ENCODE results near the gene LSM4. TPM values are rescaled to one million over a fixed set of nuclear protein-coding genes. Genes with fewer than 3 reads are reported as not detected.

The LSM4 gene
- total and polyA plus RNA-seq, 2 of the 13 experiments (the other 11 are each of a cell fraction or from before 2014, with no cell fraction given) = 65.8 to 166 TPM

DNA sequence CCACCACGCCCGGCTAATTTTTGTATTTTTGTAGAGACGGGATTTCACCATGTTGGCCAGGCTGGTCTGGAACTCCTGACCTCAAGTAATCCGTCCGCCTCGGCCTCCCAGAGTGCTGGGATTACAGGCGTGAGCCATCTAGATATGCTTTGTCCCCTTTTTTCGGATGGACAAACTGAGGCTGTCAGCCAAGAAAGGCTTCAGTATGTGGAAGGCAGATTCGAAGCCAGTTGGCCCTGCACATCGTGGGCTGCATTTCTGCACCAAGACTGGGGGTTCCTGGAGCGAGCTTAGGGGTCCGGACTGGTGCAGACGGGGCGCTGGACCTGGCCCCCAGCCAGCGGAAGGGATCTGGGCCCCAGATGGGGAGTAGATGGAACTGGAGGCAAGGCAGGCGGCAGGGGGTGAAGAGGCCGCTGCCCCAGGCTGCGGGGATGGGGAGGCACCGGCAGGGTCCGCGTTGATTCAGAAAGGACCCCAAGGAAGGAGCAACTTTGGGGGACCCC is 31.8 kb downstream of the LSM4 start (continued):
- TF ChIP-seq, protein P1, sequence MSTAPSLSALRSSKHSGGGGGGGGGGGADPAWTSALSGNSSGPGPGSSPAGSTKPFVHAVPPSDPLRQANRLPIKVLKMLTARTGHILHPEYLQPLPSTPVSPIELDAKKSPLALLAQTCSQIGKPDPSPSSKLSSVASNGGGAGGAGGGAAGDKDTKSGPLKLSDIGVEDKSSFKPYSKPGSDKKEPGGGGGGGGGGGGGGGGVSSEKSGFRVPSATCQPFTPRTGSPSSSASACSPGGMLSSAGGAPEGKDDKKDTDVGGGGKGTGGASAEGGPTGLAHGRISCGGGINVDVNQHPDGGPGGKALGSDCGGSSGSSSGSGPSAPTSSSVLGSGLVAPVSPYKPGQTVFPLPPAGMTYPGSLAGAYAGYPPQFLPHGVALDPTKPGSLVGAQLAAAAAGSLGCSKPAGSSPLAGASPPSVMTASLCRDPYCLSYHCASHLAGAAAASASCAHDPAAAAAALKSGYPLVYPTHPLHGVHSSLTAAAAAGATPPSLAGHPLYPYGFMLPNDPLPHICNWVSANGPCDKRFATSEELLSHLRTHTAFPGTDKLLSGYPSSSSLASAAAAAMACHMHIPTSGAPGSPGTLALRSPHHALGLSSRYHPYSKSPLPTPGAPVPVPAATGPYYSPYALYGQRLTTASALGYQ (CRISPR knock-in tag; IDR thresholded peaks at IDR 0.05) = no peak
- no peak for TF ChIP-seq KMT2A (CRISPR knock-in tag; IDR thresholded peaks at IDR 0.05)
- no peak for TF ChIP-seq ZNF768 (CRISPR knock-in tag; IDR thresholded peaks at IDR 0.05)
- TF ChIP-seq MZF1 (CRISPR knock-in tag; IDR thresholded peaks at IDR 0.05; ENCODE audit: borderline replicate concordance) = no peak
- TF ChIP-seq ZNF629 (CRISPR knock-in tag; conservative IDR thresholded peaks at IDR 0.05) = peak; percentile 94
- no peak for TF ChIP-seq ZNF282 (IDR thresholded peaks at IDR 0.05; ENCODE audit: partially characterized antibody)
- TF ChIP-seq PPARG (CRISPR knock-in tag; conservative IDR thresholded peaks at IDR 0.05) = no peak
- no peak for TF ChIP-seq NFYC (CRISPR knock-in tag; IDR thresholded peaks at IDR 0.05)
- TF ChIP-seq ZBTB2 (CRISPR knock-in tag; IDR thresholded peaks at IDR 0.05; ENCODE audit: low read depth) = no peak

DNA sequence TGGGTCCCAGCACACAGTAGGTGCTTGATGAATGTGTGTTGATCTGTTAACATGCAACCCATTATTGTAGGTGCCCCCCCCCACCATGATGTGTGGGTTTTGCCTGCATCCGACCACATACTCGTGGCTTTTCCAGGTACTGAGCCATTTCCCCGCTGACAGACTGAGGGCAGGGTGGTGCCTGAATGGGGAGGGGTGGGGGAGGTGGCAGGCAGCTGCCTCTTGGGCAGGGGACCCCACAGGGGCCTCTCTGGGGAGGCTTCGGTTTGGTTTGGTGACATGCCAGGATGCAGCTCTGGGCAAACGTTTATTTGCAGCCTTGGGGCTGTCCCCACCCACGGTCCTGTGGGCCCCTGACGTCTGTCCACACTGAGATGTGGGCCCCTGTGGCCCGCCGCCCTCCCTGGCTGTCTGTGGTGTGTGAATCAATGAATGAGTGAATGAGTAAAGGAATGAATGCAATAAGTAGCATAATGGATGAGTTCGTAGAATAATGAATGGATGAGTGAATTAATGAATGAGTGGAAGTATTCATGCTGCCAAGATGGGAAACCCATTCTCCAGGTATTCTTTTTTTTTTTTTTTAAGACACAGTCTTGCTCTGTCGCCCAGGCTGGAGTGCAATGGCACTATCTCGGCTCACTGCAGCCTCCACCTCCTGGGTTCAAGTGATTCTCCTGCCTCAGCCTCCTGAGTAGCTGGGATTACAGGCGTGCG is 32.4 kb downstream of the LSM4 start:
- FAIRE-seq (no peak), DNase-seq (ENCODE audit: low spot score) (no peak), ATAC-seq (no peak)
- Histone ChIP-seq H3K27ac (ENCODE audit: extremely low read length, insufficient read depth, low read length) (no peak overlapping the region), H3K79me2 (ENCODE audit: insufficient read depth, low read length) (no peaks in the 10 kb centered on the region), H3K36me3 (replicated peaks in 1 of 2; ENCODE audit: control insufficient read depth in 1 of 2, insufficient read depth in 2 of 2, low read length in 2 of 2) (no peaks in the 10 kb centered on the region), H3K4me2 (ENCODE audit: low read depth, low read length) (no peak overlapping the region), H3K4me1 (ENCODE audit: insufficient read depth, low read length) (peaks cover 85% of the 10 kb centered on the region), H3K9ac (ENCODE audit: insufficient read depth, low read depth, low read length) (0 out of 2 replicates have a peak overlapping the region, but pooled peaks have one; percentile 29), H3K9me3 (ENCODE audit: low read length) (no peaks in the 10 kb centered on the region), H4K20me1 (ENCODE audit: insufficient read depth, low read length) (no peaks in the 10 kb centered on the region), H2AFZ (ENCODE audit: low read length) (no peak overlapping the region), H3K4me3 (replicated peaks in 1 of 3; ENCODE audit: insufficient read depth in 1 of 3, low read depth in 2 of 3, low read length in 3 of 3) (no peak overlapping the region), H3K27me3 (ENCODE audit: control insufficient read depth in 1 of 2, insufficient read depth in 2 of 2, low read length in 2 of 2) (no peaks in the 10 kb centered on the region)
- 33% methylated on average over 12 of the region's 14 CpGs for WGBS (ENCODE audit: low lambda C conversion rate)
- ChIA-PET CTCF (ENCODE audit: low intra/inter-chr PET ratio, low total read pairs) (no interaction called here), POLR2A (interaction anchor here (3.1 kb wide), 1 partner anchor 10 kb away, joined by 47 read pairs; the partner anchor contains the start of gene JUND)
- BruUV-seq (replicated peaks) = no TSS peak
- intact Hi-C loops (cut with micrococcal nuclease; ENCODE audit: unreplicated experiment) = no loop called here
- in situ Hi-C loops (cut with HindIII; ENCODE audit: extremely low pct_ligation_motif_present, low pct_unique_long_range_greater_than_20kb) = no loop called here
- TF ChIP-seq ZNF30 (CRISPR knock-in tag; IDR thresholded peaks at IDR 0.05) (no peak), KDM1A (CRISPR knock-in tag; IDR thresholded peaks at IDR 0.05) (no peak), AGO1 (IDR thresholded peaks at IDR 0.05; ENCODE audit: low read depth, low read length, poor library complexity, severe bottlenecking) (no peak), GTF3A (CRISPR knock-in tag; conservative IDR thresholded peaks at IDR 0.05) (no peak), ZNF550 (CRISPR knock-in tag; IDR thresholded peaks at IDR 0.05; ENCODE audit: borderline replicate concordance) (no peak), ZKSCAN1 (IDR thresholded peaks at IDR 0.05; ENCODE audit: low read length) (peak; percentile 78)
- TF ChIP-seq, protein P2, sequence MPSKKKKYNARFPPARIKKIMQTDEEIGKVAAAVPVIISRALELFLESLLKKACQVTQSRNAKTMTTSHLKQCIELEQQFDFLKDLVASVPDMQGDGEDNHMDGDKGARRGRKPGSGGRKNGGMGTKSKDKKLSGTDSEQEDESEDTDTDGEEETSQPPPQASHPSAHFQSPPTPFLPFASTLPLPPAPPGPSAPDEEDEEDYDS (CRISPR knock-in tag; IDR thresholded peaks at IDR 0.05) = no peak
- TF ChIP-seq, protein P3, sequence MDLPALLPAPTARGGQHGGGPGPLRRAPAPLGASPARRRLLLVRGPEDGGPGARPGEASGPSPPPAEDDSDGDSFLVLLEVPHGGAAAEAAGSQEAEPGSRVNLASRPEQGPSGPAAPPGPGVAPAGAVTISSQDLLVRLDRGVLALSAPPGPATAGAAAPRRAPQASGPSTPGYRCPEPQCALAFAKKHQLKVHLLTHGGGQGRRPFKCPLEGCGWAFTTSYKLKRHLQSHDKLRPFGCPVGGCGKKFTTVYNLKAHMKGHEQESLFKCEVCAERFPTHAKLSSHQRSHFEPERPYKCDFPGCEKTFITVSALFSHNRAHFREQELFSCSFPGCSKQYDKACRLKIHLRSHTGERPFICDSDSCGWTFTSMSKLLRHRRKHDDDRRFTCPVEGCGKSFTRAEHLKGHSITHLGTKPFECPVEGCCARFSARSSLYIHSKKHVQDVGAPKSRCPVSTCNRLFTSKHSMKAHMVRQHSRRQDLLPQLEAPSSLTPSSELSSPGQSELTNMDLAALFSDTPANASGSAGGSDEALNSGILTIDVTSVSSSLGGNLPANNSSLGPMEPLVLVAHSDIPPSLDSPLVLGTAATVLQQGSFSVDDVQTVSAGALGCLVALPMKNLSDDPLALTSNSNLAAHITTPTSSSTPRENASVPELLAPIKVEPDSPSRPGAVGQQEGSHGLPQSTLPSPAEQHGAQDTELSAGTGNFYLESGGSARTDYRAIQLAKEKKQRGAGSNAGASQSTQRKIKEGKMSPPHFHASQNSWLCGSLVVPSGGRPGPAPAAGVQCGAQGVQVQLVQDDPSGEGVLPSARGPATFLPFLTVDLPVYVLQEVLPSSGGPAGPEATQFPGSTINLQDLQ (CRISPR knock-in tag; IDR thresholded peaks at IDR 0.05) = no peak
